GM21825 (cell line): ENCODE data around the gene GPR132.
"Not testable (repeated sequence)": the region's sequence is repeated elsewhere in the genome, so short reads cannot be mapped to it uniquely, and the experiment has no call there.

Experiments used
- ATAC-seq: cut with Tn5 transposase; IDR thresholded peaks from one replicate; pipeline ENCODE4 v1.9.1; 2021; ENCODE audit warnings: mild to moderate bottlenecking, moderate library complexity; ENCODE audit not compliant: unreplicated experiment

Gene GPR132, protein sequence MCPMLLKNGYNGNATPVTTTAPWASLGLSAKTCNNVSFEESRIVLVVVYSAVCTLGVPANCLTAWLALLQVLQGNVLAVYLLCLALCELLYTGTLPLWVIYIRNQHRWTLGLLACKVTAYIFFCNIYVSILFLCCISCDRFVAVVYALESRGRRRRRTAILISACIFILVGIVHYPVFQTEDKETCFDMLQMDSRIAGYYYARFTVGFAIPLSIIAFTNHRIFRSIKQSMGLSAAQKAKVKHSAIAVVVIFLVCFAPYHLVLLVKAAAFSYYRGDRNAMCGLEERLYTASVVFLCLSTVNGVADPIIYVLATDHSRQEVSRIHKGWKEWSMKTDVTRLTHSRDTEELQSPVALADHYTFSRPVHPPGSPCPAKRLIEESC

DNA sequence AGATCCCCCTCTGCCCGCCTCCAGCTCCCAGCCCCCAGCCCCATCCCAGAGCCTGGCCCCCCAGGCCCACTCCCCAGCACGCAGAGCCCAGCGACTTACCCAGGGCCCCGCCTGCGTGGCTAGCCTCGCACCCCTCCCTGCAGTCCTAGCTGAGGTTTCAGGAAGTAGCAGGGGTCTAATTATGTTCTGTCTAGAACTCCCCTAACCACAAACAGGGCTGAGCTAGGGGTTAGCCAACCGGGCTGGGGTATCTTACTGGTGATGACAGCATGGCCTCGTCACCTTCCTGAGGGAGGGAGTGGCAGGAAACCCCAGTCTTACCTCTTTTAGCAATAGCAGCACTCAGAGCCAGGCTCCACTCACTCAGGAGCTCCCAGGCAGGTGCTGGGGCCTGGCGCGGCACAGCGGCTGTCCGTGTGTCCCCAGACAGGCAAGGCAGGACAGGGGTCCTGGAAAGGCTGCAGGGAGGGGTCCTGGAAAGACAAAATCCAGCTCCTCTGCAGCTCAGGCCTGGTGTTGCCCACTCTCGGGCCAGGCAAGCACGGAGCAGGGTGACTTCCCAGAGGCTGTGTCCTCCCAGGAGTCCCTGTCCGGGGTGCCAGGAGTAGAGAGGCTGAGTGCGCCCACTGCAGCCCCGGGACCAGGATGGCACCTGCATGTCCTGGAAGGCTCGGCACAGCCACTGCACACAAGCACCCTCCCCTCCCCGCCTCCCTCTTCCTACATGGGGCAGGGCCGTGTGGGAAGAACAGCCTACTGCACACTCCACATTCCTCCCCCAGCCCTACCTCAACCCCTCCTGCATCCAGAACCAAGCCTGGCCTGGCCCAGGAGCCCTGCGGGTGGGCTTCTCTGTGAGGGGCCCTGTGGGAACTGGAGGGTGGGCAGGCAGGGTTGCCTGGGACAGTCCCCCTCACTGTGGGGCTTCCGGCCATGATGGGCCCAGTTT lies at the start of gene GPR132:
TSS of gene GPR132 (minus strand) at position 151 of the 949 bp plus-strand sequence. CDS start 10,010 bp downstream, outside the sequence.
- peak; percentile 41 for ATAC-seq

DNA sequence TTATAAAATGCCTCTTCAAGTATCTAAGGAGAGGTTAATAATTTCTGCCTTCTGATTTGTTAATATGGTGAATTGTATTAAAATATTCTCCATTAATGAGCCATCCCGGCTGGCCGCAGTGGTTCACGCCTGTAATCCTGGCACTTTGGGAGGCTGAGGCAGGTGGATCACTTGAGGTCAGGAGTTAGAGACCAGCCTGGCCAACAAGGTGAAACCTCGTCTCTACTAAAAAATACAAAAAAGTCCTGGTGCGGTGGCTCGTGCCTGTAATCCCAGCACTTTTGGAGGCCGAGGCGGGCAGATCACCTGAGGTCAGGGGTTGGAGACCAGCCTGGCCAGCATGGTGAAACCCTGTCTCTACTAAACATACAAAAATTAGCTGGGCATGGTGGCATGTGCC lies 44.0 kb upstream of the GPR132 start:
- not testable (repeated sequence) for ATAC-seq

- no peak for ATAC-seq
Measured at GRCh38 chr14:105108516-105108864, 43.3 kb upstream of the GPR132 start.

DNA sequence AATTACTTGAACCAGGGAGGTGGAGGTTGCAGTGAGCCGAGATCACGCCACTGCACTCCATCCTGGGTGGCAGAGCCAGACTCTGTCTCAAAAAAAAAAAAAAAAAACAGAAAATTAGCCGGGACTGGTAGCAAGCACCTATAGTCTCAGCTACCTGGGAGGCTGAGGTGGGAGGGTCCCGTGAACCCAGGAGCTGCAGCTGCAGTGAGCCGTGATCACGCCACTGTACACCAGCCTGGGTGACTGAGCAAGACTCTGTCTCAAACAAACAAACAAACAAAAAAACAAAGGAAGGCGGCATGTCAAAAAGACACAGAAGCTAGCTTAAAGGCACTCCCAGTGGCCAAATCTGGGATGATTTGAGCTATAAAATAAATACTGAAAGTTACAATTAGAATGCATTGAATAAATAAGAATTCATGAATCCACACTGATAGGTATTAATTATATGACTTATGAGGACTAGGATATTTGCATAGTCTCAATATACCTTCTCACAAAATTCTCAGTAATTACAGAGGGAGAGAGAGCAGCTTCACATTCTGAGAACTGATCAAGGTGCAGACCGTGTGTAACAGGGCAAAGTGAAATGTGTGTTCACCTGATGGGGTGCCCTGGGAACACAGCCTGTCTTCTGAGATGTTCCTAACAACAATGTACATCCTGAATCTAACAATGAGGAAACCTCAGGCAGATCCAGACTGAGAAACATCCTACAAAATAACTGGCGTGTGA lies 42.7 kb upstream of the GPR132 start:
- ATAC-seq = no peak

- ATAC-seq = no peak
Measured at GRCh38 chr14:105107351-105107750, 42.1 kb upstream of the GPR132 start.

DNA sequence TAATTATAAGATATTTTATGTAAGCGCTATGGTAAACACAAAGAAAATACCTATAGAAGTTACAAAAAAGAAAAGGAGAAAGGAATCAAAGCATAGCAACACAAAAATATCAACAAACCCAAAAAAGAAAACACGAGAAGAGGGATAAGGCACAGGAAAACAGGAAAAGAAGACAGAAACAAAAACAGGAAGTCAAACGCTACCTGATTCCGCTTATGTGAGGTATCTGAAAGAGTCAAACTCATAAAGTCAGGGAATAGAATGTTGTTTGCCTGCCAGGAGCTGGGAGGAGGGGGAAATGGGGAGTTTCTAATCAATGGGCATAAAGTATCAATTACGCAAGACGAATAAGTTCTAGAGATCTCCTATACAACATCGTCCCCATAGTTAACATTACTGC lies 39.9 kb upstream of the GPR132 start:
- no peak for ATAC-seq

DNA sequence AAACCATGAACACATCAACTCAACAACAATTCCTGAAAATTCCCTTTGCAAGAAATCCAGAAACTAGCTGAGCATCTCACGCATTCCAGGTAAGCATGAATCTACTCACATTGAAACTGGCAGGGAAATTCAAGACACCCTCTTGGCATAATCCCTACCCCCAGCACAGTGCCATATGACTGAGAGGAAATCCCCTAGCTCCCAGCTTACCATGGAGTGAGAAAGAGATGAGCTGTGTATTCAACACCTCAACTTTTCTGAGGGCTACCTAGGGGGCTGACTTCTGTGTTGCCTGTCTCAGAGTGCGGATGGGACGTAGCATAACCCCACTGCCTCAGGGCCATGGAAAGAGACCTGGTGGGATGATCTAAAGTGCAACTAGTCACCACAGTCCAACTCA lies 37.7 kb upstream of the GPR132 start:
- no peak for ATAC-seq

GRCh38 chr14:105102361-105102870 lies 37.2 kb upstream of the GPR132 start:
- ATAC-seq = no peak

DNA sequence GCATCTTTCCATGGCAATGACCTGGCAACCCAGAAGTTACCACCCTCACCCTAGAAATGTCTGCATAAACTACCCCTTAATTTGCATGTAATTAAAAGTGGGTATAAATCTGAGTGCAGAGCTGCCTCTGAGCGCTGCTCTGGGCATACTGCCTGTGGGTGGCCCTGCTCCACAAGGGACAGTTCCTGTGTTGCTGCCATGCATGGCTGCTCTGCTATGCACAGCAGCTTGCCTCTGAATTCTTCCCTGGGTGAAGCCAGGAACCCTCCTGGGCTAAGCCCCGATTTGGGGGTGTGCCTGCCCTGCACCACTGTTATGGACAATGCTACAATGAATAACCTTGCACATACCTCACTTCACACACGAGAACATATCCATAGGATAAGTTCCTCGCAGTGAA lies 35.7 kb upstream of the GPR132 start:
- no peak for ATAC-seq

DNA sequence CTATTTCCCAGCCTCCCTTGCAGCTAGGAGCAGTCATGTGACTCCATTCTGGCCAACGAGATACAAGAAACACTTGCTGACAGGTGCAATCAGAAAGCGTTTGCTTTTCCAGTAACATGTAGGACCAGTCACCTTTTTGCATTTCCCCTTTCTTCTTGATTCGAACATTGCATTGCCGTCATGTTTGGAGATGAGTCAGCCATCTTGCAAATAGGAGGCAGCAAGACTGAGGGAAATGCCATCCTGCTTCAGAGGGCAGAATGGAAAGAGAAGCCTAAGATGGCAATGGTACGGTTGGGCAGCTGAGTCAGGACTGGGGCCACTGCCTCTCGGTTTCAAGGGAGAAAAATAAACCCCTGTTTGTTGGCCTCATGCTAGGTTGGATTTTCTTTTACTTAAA lies 34.5 kb upstream of the GPR132 start:
- no peak for ATAC-seq

DNA sequence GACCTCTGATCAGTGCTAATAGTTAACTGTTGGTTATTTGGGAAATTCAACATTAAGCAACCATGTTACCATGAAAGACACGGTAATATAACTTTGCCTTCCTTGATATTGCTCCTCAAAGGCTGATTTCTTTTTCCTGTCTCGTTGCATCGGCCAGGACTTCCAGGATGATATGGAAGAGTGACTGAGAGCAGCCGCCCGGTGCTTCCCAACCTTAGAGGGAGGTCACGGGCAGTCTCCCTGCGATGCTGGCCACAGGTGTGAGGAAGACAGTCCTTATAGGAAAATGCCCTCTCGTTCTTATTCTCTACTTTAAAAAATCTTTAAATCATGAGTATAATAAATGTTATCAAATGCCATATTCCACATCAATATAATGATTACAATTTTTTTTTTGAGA lies 33.1 kb upstream of the GPR132 start:
- no peak for ATAC-seq

- no peak for ATAC-seq
Measured at GRCh38 chr14:105097794-105098127, 32.5 kb upstream of the GPR132 start.

GRCh38 chr14:105096206-105096875 lies 31.1 kb upstream of the GPR132 start:
- no peak for ATAC-seq

DNA sequence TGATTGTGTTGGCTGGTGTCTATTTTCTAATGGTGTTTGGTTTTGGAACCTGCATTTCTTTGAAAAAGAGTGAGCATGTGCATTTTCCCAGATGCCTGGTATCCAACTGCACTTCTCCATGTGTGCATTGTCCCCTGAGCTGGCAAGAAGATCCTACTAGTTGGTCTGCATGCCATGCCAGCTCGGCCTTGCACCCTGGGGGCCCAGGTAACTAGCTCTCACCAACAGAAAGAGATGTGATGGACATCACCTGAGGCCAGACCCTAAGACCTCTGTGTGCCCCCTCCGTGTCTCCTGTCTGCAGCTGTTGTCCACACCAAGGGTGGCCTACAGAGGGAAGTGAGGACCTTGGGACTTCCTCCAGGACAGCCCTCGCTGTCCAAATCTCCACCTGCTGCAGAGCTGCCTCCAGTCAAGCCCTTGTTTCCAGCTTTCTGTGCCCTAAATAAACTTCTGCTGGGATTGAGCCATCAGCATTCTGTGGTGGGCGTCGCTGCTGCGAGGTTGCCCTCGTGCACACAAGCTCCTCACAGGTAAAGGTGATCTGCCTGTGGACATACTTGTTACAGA lies 30.1 kb upstream of the GPR132 start:
- ATAC-seq = no peak

- no peak for ATAC-seq
Measured at GRCh38 chr14:105094193-105094907, 29.1 kb upstream of the GPR132 start.

- ATAC-seq = no peak
Measured at GRCh38 chr14:105093431-105094192, 28.4 kb upstream of the GPR132 start.

- no peak for ATAC-seq
Measured at GRCh38 chr14:105093038-105093430, 27.8 kb upstream of the GPR132 start.

DNA sequence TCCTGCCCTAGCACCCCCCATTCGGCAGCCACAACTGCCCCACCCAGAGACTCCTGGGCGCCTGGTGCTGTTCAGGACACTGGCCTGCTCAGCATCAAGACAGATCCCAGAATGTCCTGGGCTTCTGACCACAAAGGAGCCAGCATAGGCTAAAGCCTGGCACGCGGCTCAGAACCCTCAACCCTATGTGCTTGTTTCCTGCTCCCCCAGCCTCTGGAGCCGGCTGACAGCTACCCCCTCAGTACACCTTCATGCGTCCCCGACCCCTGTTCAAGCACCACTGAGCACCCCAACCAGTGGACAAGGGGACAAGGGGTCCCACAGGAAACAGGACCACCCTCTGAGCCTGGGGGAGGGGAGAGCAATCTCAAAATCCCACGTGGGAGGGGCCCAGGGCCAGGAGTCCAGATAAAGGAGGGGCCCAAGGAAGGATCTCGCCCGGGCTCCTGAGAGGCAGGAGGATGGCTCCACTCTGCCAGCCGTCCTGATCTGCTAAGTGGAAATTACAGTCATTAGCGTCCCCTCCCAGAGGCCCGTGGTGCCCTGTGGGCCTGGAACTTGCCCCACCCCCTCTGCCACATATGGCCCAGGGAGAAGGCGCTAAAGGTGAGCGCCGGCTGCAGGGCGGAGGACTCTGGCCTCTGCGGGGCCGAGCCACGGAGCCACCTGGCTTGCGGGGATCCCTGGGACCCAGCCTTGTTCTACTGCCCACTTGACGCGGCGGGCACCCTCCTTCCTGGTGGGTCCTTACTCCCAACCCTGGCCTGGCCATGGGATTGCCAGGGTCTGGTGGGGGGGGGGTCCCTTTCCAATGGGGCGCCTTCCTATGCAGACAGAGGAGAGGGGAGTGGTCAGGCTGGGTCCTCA lies 27.2 kb upstream of the GPR132 start:
- no peak for ATAC-seq
